Fibroblast of skin of left quadriceps (primary cell): ENCODE results near the gene EXOC4.
"Not testable (repeated sequence)": the region's sequence is repeated elsewhere in the genome, so short reads cannot be mapped to it uniquely, and the experiment has no call there.

Experiments
- DNase-seq, 2 experiments: peaks; one replicate each; pipeline ENCODE4 v3.0.0-alpha.2; 2013; ENCODE audit warnings: low read depth in 2 of 2

The EXOC4 gene

DNA sequence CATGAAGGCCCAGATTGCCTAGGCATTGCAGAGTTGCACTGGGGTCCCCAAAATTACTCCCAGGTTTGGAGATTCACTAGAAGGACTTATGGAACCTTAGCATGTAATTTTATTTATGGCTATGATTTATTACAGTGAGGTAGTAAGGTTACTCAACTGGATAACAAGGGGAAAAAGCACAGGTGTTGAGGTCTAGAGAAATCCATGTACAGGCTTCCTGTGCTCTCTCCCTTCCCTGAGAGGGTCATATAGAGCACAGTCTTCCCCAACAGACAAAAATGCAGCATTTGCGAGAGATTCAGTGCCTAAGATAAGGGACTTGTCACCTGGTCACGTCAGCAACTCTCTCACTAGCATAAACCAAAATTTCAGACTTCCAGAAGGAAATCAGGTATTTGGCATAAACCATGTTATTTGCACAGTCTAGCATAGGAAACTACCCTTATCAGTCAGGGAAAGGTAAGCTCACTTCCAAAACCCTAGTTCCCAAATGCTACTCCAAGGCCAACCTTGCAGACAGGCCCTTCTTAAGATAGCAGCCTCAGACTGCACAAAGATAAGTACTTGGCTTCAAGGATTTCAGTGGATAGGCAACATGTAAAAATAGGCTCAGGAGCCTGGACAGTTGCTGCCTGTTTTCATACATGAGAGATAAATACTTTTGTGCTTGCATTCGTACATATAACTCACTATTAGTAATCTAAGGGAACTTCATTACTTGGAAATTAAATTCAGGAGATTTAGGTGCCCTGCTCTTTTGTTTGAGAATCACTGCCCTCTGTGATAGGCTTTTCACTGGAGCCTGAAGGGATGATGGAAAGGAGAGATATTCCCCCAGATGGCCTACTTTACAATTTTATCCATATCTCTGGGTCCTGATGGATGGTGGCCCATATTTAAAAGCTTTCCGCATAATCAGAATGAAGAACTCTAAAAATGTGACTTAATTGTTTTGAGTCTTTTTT, 495.8 kb downstream of the EXOC4 start:
- no peak for DNase-seq

DNA sequence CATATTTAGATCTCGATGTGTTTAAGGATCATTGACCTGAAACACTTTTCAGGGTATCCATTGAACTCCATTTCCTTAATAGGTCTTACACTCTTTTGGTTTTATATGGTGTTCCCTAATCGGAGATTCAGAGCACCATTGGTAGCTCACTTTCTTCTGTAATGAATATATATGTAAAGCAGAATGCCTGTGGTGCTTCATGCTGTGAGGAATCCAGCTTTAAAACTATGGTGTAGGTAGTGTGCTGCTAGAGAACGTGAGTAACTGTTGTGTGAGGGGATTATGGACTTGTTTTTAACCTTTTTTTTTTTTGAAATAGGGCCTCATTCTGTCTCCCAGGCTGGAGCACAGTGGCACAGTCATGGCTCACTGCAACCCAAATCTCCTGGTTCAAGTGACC, 497.4 kb downstream of the EXOC4 start:
- no peak for DNase-seq

DNA sequence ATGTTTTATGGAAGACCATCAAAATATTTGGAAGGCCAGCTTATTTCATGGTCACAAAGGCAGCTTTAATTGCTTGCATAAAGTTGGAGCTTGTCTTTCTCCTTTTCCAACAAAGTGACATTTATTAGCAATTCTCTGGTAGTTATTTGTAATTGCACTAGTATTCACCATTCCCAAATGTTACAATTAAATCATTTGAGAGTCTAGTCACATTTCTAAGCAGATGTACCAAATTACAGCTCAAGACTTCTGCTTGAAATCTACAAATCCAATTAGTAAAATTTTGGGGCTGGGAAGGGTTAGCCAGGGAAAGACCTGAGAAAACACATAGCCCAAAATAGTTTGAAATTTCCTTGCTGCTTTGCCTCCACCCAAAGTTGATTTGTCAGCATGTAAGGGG, 498.2 kb downstream of the EXOC4 start:
- DNase-seq: no peak

DNA sequence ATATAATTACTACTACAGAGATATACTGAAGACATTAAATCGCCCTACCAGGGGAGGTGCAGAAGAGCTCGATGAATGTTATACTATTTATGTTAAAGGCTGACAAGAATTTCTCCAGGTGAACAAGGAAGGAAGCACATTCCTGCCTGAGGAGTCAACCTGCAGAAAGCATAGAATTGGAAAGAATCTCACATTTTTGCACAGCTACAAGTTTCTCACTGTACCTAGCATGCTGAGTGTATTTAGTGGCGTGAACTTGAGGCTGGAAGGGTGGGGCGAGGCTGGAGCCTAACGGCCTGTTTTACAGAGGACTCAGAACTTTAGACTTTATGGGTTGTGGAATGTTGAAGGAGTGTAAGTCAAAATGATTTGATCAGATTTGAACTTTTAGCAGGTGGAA, 500.6 kb downstream of the EXOC4 start:
- no peak for DNase-seq

DNA sequence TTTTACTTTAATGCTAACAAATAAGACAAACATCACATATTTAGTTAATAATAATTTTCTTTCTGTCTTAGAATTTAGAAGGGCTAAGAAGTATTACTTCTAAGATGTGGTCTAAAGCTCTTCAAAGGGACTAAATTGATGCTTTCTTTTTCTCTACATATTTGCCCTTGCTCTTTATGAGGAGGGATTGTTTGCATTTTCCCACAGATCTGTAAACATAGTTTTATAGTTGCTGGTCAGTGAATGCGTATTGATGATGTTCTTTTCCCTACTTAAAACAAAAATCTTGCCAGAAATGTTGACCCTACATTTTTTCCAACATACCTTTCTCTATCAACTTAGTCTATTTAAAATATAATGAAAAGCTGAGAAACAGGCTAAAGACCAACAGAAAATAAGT, 501.8 kb downstream of the EXOC4 start:
- DNase-seq: no peak

DNA sequence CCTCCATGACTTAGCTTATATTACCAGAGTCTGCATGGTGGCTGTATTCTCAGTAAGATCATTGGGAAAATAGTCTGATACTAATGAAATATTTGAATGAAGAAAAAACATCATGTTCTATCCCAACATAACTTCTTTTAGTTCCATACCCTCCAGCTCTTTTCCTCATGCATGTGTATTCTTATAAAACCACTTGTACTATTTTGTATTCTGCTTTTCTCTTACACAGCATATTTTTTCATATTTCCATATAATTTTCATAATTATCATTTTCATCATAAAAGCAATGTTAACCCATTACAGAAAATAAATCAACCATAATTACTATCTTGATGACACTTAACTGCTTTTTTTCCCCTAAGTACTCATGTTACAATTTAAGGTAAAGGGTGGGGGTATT, 503.0 kb downstream of the EXOC4 start:
- no peak for DNase-seq

DNA sequence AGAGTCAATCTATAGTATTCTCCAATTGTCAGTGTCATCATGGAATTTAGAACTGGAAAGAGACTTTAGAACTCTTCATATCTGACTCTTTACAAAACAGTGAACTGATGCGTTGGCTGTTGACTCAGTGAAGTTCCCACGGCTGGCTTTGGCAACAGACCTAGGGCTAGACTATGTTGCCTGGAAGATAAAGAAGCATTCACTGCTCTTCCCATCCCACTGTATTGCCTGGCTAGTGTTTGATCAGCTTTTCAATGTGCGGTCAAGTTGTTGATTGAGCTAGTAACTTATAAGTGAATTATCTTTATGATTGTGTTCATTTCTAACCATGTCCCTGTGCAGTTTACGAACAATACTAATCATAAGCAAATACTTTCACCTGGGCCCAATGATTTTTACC, 508.6 kb downstream of the EXOC4 start:
- DNase-seq: no peak

DNA sequence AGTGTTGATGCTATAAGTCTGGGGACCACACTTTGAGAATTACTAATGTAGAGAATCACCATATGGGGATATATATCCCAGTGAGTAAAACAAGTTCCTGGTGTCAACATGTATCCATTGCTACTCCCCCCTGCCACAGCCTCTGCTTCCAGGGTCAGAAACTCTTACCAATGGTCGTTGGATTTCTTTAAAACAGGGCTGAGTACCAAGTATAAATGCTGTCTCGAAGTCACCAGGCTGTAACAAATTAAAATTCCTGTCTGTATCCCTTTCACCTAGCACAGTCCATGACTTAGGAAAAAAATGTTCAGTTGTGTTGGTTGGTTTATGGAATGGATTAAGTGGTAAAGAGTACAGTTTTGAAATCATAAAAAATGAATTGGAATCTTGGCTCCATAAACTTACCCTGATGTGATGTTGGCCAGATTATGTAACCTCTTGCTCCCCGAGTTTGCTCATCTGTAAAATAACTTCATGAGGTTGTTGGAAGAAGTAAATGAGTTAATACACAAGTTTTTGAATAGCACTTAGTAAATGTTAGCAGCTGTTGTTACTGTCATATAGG, 510.3 kb downstream of the EXOC4 start:
- peak; percentile 19 to 20 for DNase-seq

DNA sequence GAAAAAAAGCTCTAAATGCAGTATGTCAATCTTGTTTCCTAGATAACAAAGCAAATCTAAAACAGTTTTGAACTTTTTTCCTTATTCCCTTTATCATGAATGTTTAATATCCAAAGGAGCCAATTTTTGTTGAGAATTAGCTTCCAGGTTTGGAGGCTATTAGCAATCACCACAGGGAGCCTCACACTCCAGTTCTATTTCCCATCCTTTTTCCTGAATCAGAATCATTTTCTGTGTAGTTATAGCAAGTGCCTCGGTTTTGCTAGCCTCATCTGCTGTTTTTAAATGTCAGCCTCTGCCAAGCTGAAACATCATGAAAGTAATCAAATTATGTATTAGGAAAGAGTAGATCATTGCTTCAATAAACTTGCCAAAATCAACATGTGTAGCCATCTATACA, 516.8 kb downstream of the EXOC4 start:
- no peak for DNase-seq

DNA sequence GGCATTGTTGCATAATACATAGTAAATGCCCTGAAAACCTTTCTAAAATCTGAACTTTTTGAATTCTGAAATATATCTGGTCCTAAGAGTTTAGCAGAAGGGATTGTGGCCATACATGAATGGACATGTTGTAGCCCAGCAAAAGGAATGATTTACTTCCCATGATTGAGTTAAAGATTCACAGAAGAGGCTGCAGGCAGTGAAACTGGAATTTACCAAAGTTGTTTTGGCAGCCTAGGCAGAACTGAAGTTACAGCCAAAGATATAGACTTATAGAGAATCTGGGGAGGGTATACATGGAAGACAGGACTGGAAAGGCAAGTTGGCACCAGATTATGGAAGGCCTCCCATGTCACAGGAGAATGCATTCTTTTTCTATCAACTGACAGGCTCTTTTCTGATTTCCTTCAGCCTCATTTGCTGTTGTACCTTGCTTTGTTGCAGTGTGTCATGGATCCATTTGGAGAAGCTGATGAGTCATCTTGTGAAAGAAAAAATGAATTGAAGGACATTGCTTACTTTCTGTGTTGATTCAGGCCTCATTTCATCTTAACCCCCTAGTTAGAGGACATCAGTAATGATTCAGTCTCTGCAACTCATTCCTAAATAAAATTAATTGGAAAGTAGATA, 518.1 kb downstream of the EXOC4 start:
- no peak for DNase-seq

DNA sequence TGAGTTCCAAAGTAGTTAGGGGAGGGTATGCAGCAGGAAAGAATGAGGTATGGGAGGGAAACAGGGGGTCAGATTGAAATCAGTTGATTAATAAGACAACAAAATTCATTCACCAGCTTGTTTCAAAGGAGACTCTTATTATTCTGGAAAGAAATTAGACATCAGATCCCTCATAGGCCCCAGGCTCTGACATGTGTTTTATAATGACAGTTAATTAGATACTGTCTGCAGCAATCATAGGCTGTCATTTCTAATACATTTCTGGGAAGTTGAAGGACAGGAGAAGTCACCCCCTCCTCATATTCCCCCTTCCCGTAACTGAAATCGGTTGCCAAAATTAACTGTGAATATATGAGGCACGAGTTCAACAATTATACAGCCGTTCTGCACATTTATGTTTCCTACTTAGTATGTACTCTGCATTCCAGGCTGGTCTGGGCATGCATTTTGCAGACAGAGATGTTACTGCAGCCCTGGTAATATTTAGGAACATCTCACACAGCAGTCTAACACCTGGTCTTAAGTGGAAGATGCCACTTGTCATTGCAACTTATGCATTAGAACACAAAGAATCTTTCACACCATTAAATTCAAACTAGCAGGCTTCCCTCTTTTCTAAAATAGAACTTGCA, 519.0 kb downstream of the EXOC4 start:
- DNase-seq: no peak

DNA sequence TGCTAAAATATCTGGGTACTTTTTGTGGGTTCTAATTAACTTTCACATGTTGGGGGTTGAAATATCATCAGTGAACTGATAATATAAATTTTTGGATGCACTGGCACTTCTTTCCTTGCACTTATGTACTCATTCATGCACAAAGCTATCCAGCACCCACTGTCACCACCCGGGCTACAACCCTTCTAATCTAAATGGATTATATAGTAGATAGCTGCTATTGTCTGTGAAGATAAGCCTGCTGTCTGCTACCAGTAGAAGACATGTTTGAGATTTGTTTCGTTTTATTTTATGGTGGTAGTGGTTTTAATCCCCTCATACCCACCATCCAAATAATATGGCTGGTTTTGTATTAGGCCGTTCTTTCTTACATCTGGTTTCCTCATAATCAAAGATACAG, 520.7 kb downstream of the EXOC4 start:
- no peak for DNase-seq

DNA sequence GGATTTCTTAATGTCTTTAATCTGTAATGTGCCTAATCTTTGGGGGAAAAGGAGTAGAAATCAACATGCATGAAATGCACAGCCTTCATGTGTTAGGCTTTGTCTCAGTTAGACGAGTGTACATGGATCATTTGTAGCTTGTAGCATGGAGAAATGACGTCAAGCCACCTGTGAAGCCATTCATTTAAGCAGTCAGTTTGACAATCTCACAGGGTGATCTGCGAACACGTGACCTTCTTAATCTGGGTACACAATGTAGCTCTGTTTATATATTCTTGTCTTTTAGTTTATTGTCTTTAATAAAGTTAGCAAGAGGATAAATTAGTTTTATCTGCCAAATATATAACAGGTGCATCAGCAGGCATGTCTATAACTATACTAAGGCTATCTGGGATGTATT, 522.3 kb downstream of the EXOC4 start:
- DNase-seq: no peak

DNA sequence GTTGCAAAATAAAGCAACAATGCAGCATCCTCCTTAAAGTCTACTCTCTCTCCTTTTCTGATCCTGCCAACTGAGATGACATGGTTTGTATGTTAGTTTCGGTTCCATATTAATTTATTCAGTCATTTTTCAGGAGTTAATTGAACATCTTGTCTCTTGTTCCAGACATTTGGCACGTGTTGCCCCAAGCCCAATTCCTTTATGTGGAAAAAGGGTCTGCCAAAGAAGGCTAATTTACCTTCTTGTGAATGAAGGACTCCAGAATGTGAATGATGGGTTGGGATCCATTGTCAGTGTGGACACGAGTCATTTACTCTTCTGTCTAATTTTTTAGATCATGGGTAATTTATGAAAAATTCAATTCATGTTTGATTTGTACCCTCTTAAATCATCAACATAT, 523.4 kb downstream of the EXOC4 start:
- DNase-seq: no peak

DNA sequence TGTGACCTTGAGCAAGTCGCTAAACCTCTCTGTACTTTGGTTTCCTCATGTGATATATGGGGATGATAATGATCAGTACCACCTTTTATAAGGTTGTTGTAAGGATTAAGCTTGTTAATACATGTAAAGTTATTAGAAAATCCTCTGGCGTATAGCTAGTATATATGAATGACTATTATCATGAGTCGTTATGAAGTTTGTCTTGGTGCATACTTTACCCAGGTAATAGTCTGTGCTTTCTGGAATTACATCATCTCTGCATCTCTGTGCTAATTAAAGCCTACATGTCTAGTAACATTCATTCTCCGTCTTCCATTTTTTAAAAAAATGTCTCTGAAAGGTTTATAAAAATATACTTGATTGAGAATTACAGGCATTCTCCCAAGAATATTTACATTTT, 524.8 kb downstream of the EXOC4 start:
- DNase-seq: no peak

DNA sequence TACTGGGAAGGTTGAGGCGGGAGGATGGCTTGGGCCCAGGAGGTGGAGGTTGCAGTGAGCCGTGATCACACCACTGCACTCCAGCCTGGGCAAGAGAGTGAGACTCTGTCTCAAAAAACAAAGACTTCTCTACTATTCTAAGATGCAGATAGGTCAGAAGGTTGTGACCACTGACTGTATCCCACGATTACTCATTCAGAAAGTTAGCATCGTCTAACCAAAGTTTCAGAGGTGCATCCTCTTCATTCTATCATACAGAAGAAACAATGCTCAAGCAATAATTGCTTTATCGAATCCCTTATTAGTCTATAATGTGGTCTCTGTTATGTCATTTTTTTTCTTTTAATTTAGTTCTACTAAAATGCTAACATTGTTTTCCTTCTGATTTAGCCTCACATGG, 525.6 kb downstream of the EXOC4 start:
- DNase-seq: no peak

DNA sequence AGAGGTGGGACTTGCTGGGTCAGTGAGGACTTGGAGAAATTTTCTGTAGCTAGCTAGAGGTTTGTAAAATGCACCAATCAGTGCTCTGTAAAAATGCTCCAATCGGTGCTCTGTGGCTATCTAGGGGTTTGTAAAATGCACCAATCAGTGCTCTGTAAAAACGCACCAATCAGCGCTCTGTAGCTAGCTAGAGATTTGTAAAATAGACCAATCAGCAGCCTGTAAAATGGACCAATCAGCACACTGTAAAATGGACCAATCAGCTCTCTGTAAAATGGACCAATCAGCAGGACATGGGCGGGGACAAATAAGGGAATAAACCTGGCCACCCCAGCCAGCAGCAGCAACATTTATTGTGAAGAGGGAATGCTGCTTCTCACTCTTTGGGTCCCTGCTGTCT, 526.7 kb downstream of the EXOC4 start:
- DNase-seq: not testable (repeated sequence)

DNA sequence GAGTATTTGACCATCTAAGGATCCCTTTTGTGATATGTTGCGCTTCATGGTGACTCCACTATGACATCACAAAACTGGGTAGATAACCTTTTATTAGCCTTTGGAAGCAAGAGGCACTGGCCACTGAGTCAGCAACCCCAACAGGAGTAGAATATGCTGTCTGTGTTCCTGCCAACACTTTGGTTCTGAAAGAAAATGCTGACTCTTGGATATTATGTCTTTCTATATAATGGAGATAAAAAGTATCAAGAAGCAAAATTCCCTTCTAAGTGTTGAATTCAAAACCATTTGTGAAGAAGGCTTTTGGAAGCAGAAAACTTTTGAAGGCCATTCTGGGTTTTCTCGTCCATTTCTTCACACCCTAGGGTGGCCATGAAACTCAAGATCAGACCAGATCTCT, 528.0 kb downstream of the EXOC4 start:
- no peak for DNase-seq

DNA sequence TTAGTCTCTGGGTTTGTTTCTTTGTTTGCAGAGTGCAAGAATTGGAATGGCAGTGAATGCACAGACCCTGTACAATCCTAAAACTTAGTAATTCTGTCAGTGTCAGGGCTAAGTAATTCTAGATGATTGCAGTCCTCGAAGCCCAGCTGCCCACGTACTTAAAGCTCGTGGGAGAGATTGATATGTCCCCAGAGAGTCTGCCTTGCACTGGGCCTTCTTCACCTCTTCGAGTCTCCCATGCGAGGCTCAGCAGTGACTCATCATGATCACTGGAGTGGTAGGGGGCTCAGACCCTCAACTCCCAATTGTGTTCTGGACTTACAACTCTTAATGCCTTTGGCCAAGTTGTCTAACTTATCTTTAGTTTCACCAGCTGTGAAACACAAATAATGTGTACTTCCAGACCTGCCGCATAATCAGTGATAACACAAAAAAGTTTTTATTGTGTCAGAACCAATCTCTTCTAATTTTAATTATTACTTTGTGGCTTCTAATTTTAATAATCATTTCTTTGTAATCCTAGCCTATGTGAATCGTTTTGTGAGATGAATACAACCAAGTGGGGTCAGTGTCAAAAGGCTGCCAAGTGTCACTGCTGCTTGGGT, 528.7 kb downstream of the EXOC4 start:
- DNase-seq: no peak

DNA sequence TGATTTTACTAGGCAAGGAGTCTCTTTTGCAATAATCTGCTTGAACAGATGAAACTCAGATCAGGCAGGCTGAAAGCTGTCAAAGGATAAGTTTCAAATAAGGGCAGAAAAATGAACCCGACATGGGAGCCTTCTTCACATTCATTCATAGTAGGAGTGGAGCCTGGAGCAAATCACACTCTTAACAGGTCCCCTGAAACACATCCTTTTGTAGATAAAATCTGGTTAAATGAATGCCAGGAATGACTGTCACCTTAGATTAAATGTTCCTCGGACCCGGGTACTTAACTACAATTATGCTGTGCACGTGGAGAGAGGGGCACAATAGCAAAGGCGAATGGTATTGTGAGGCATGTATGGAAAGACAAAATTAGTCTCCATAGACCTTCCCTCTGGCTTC, 529.6 kb downstream of the EXOC4 start:
- no peak for DNase-seq

DNA sequence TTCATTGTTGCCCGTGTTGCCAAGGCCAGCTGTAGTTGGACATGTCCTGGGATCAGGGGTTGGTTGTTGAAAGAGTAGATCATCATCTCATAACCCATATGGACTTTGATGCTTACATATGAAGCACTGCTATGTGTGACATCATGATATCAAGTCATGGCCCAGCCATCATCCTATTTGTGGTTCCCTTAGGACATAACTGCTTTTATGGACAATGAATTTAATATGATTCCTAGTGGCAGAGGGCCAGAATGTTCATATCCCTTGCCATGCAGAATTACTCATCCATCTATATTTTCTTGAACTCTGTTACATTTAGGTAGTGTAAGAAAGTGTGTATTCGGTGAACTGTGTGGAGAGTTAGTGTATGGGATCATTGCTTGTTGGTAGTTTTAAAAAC, 530.4 kb downstream of the EXOC4 start:
- no peak for DNase-seq

DNA sequence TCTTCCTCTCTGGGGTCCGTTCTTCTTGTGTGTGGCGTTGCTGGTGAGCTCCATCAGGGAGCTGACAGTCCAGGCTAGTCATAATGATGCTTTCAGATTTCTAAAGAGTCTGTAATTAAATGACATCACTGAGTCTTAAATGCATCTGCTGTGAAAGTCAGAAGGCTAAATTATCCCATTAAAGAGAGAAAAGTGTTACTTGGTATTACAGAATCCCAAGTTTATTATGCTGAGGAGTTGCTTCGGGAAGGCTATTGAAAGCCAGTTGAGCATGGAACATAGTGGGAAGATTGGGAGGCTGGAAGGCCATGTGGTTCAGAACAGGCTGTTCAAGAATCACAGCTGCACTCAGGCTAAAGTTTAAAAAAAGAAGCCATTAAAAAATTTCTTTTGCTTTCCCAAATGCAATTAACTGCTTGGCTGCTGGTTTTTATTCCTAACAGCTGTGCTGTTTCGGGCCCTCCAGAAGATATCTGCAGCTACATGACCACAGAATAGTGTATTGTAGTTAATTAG, 531.7 kb downstream of the EXOC4 start:
- DNase-seq: no peak
